Tibial nerve (tissue), 4 donors: ENCODE data around the gene SPTLC2.

Experiments
- CTCF ChIP-seq, 5 experiments: fragments of 200-600 bp in 3 of 5; fragments of 450-650 bp in 2 of 5; sonication (generic) in 3 of 5; IDR thresholded peaks; one replicate each; pipeline ENCODE4 v1.5.1; 2016 to 2019; ENCODE audit warnings: antibody characterized with exemption in 5 of 5, mild to moderate bottlenecking in 3 of 5, moderate library complexity in 2 of 5
- EP300 ChIP-seq, 2 donors: sonication (generic); formaldehyde crosslinking; IDR thresholded peaks; one replicate each; pipeline ENCODE4 v1.6.1; 2017; ENCODE audit warnings: antibody characterized with exemption in 2 of 2, mild to moderate bottlenecking in 1 of 2
- POLR2A ChIP-seq, 2 donors: fragments of 450-650 bp; IDR thresholded peaks; one replicate each; pipeline ENCODE4 v1.6.1; 2017; ENCODE audit warnings: antibody characterized with exemption in 2 of 2, mild to moderate bottlenecking in 2 of 2, moderate library complexity in 2 of 2

- TF ChIP-seq CTCF (IDR thresholded peaks at IDR 0.05) (no peak), POLR2A (IDR thresholded peaks at IDR 0.05) (no peak), EP300 (IDR thresholded peaks at IDR 0.05) (no peak)
Observed at GRCh38 chr14:77485256-77485655, 131.2 kb downstream of the SPTLC2 start.
